ENCODE measurements around the gene KBTBD13. TPM values are rescaled to one million over a fixed set of nuclear protein-coding genes. Genes with fewer than 3 reads are reported as not detected.
"Not testable (repeated sequence)": the region's sequence is repeated elsewhere in the genome, so short reads cannot be mapped to it uniquely, and the experiment has no call there.

KBTBD13 gene
- total and polyA plus RNA-seq, 4 donors: 0.04 to 0.23 (median 0.18) TPM

GRCh38 chr15:65096481-65097385 lies 20.2 kb downstream of the KBTBD13 start:
- WGBS, 2 donors: 90% methylated on average over 6 of the region's 6 CpGs
- Histone ChIP-seq H3K9ac (ENCODE audit: insufficient read depth in 1 of 2, low read length in 2 of 2) (no peak overlapping the region), H3K27me3 (ENCODE audit: control insufficient read depth in 3 of 3, insufficient read depth in 3 of 3, low read length in 2 of 3) (no peaks in the 10 kb centered on the region), H3K36me3 (ENCODE audit: control insufficient read depth in 4 of 4, insufficient read depth in 4 of 4, low read length in 4 of 4) (peaks cover 0 to 25% (median 19%) of the 10 kb centered on the region in 4 donors), H3K4me3 (no peak overlapping the region), H3K4me1 (ENCODE audit: control insufficient read depth in 5 of 5, insufficient read depth in 5 of 5, low read length in 5 of 5) (peaks cover 0 to 33% (median 16%) of the 10 kb centered on the region in 5 donors), H3K9me3 (ENCODE audit: control insufficient read depth in 4 of 4, insufficient read depth in 3 of 4, low read length in 3 of 4) (no peaks in the 10 kb centered on the region), H3K27ac (ENCODE audit: low read depth in 1 of 2, low read length in 1 of 2) (no peak overlapping the region)
- no peak for DNase-seq
- TF ChIP-seq CTCF (IDR thresholded peaks at IDR 0.05; ENCODE audit: control extremely low read depth, extremely low read depth): no peak
- no peak for ATAC-seq (ENCODE audit: insufficient read depth, low FRiP score)

- Histone ChIP-seq H3K27ac (ENCODE audit: low read depth in 1 of 2, low read length in 1 of 2) (no peak overlapping the region), H3K9me3 (ENCODE audit: control insufficient read depth in 4 of 4, insufficient read depth in 3 of 4, low read length in 3 of 4) (no peaks in the 10 kb centered on the region), H3K9ac (ENCODE audit: insufficient read depth in 1 of 2, low read length in 2 of 2) (no peak overlapping the region), H3K4me1 (ENCODE audit: control insufficient read depth in 5 of 5, insufficient read depth in 5 of 5, low read length in 5 of 5) (peaks cover 0 to 24% (median 6%) of the 10 kb centered on the region in 5 donors), H3K4me3 (no peak overlapping the region), H3K36me3 (ENCODE audit: control insufficient read depth in 4 of 4, insufficient read depth in 4 of 4, low read length in 4 of 4) (peaks cover 0 to 31% (median 19%) of the 10 kb centered on the region in 4 donors), H3K27me3 (ENCODE audit: control insufficient read depth in 3 of 3, insufficient read depth in 3 of 3, low read length in 2 of 3) (no peaks in the 10 kb centered on the region)
- ATAC-seq (ENCODE audit: insufficient read depth, low FRiP score) (no peak), DNase-seq (no peak)
- 97% methylated on average over 7 of the region's 7 CpGs for WGBS, 2 donors
- no peak for TF ChIP-seq CTCF (IDR thresholded peaks at IDR 0.05; ENCODE audit: control extremely low read depth, extremely low read depth)
Measured at GRCh38 chr15:65097651-65098263, 21.2 kb downstream of the KBTBD13 start.

- no peaks in the 10 kb centered on the region for H3K27me3 ChIP-seq (ENCODE audit: control insufficient read depth in 3 of 3, insufficient read depth in 3 of 3, low read length in 2 of 3)
- TF ChIP-seq CTCF (IDR thresholded peaks at IDR 0.05; ENCODE audit: control extremely low read depth, extremely low read depth): no peak
- peaks cover 0 to 33% (median 22%) of the 10 kb centered on the region in 4 donors for H3K36me3 ChIP-seq (ENCODE audit: control insufficient read depth in 4 of 4, insufficient read depth in 4 of 4, low read length in 4 of 4)
- H3K9me3 ChIP-seq (ENCODE audit: control insufficient read depth in 4 of 4, insufficient read depth in 3 of 4, low read length in 3 of 4): no peaks in the 10 kb centered on the region
- no peak for DNase-seq
- 95 to 97% methylated on average over 5 of the region's 5 CpGs for WGBS, 2 donors
- no peak overlapping the region for H3K9ac ChIP-seq (ENCODE audit: insufficient read depth in 1 of 2, low read length in 2 of 2)
- no peak overlapping the region for H3K27ac ChIP-seq (ENCODE audit: low read depth in 1 of 2, low read length in 1 of 2)
- ATAC-seq (ENCODE audit: insufficient read depth, low FRiP score): no peak
- H3K4me1 ChIP-seq (ENCODE audit: control insufficient read depth in 5 of 5, insufficient read depth in 5 of 5, low read length in 5 of 5): peaks cover 0 to 21% (median 6%) of the 10 kb centered on the region in 5 donors
- H3K4me3 ChIP-seq: no peak overlapping the region
Measured at GRCh38 chr15:65099336-65099735, 22.8 kb downstream of the KBTBD13 start.

GRCh38 chr15:65099801-65100200 lies 23.3 kb downstream of the KBTBD13 start:
- not testable (repeated sequence) for H3K27me3 ChIP-seq (ENCODE audit: control insufficient read depth in 3 of 3, insufficient read depth in 3 of 3, low read length in 2 of 3); H3K4me3 ChIP-seq; H3K27ac ChIP-seq (ENCODE audit: low read depth in 1 of 2, low read length in 1 of 2); ATAC-seq (ENCODE audit: insufficient read depth, low FRiP score); DNase-seq; H3K9ac ChIP-seq (ENCODE audit: insufficient read depth in 1 of 2, low read length in 2 of 2); H3K9me3 ChIP-seq (ENCODE audit: control insufficient read depth in 4 of 4, insufficient read depth in 3 of 4, low read length in 3 of 4)
- Histone ChIP-seq H3K36me3 (ENCODE audit: control insufficient read depth in 4 of 4, insufficient read depth in 4 of 4, low read length in 4 of 4) (peaks cover 0 to 33% (median 22%) of the 10 kb centered on the region in 4 donors), H3K4me1 (ENCODE audit: control insufficient read depth in 5 of 5, insufficient read depth in 5 of 5, low read length in 5 of 5) (peaks cover 0 to 16% (median 5%) of the 10 kb centered on the region in 5 donors)
- WGBS, 2 donors: 96 to 97% methylated on average over 10 of the region's 10 CpGs

Measured in lung (tissue), 12 donors.